IMR-90 (cell line): ENCODE data around the gene MYD88. TPM values are rescaled to one million over a fixed set of nuclear protein-coding genes. Genes with fewer than 3 reads are reported as not detected.

Experiments used
- ATAC-seq: fragments of 200-7000 bp; cut with Tn5 transposase; 2 replicates; pipeline ENCODE4 v1.9.1; 2020; ENCODE audit warnings: low read depth, mild to moderate bottlenecking, moderate library complexity
- BruUV-seq: library from RNA; stranded (reverse); fragments of 400-500 nt; replicated peaks from 2 replicates; lab custom pipeline; 2021; lab: Mats Ljungman, UMichigan
- CTCF ChIA-PET: fragments of 300-600 bp; formaldehyde crosslinking; extraction: SDS; loops from one replicate; lab custom pipeline; 2021; ENCODE audit warnings: antibody characterized with exemption; lab: Yijun Ruan, JAX
- POLR2A ChIA-PET: fragments of 300-600 bp; sonication (Branson Sonifier 250); formaldehyde crosslinking; loops from one replicate; lab custom pipeline; 2022; ENCODE audit warnings: antibody characterized with exemption; ENCODE audit not compliant: unreplicated experiment; lab: Charles Lee
- DNase-seq: peaks from one replicate; pipeline ENCODE4 v3.0.0; 2013
- H2AFZ ChIP-seq: replicated peaks from 2 replicates; pipeline ENCODE3; 2013; ENCODE audit warnings: low read length, mild to moderate bottlenecking; ENCODE audit not compliant: poor library complexity
- H2AK5ac ChIP-seq: 2 replicates; pipeline ENCODE4 v1.6.1; 2013; ENCODE audit warnings: low read depth, low read length, inconsistent platforms
- H2AK9ac ChIP-seq: replicated peaks from 2 replicates; pipeline ENCODE3; 2013; ENCODE audit warnings: mild to moderate bottlenecking, low read depth, low read length, moderate library complexity; ENCODE audit not compliant: poor library complexity
- H2BK120ac ChIP-seq: 2 replicates; pipeline ENCODE4 v1.6.1; 2013; ENCODE audit warnings: low read depth, low read length, inconsistent platforms
- H2BK15ac ChIP-seq: 3 replicates; pipeline ENCODE4 v1.6.1; 2013; ENCODE audit warnings: low read depth, low read length, inconsistent platforms
- H2BK20ac ChIP-seq: 2 replicates; pipeline ENCODE4 v1.6.1; 2013; ENCODE audit warnings: low read depth, mild to moderate bottlenecking, inconsistent platforms, low read length, moderate library complexity
- H2BK5ac ChIP-seq: 2 replicates; pipeline ENCODE4 v1.6.1; 2013; ENCODE audit warnings: mild to moderate bottlenecking, low read depth, low read length, inconsistent platforms; ENCODE audit not compliant: poor library complexity, severe bottlenecking
- H3K14ac ChIP-seq: replicated peaks from 2 replicates; pipeline ENCODE4 v1.6.1; 2013; ENCODE audit warnings: low read depth, low read length, inconsistent platforms
- H3K18ac ChIP-seq: 2 replicates; pipeline ENCODE4 v1.6.1; 2013; ENCODE audit warnings: low read depth, low read length, control low read depth
- H3K23ac ChIP-seq: 2 replicates; pipeline ENCODE4 v1.6.1; 2013; ENCODE audit warnings: low read depth, low read length, inconsistent platforms
- H3K27ac ChIP-seq: 2 replicates; pipeline ENCODE4 v1.5.1; 2013; ENCODE audit warnings: mild to moderate bottlenecking, control low read depth, low read length; ENCODE audit not compliant: insufficient read depth
- H3K27me3 ChIP-seq: 2 replicates; pipeline ENCODE4 v1.6.1; 2013; ENCODE audit warnings: low read length; ENCODE audit not compliant: control insufficient read depth, insufficient read depth
- H3K36me3 ChIP-seq: 2 replicates; pipeline ENCODE4 v1.6.1; 2013; ENCODE audit warnings: low read length, mixed read lengths; ENCODE audit not compliant: control insufficient read depth, insufficient read depth
- H3K4ac ChIP-seq: 2 replicates; pipeline ENCODE4 v1.6.1; 2013; ENCODE audit warnings: low read depth, low read length, inconsistent platforms
- H3K4me1 ChIP-seq: 2 replicates; pipeline ENCODE4 v1.6.1; 2013; ENCODE audit warnings: low read length, mixed read lengths; ENCODE audit not compliant: control insufficient read depth, insufficient read depth
- H3K4me2 ChIP-seq: 2 replicates; pipeline ENCODE4 v1.6.1; 2013; ENCODE audit warnings: low read depth, mild to moderate bottlenecking, control low read depth, low read length, moderate library complexity
- H3K4me3 ChIP-seq: 2 replicates; pipeline ENCODE4 v1.5.1; 2013; ENCODE audit warnings: low read depth, mild to moderate bottlenecking, control low read depth, low read length, moderate library complexity; ENCODE audit not compliant: insufficient read depth
- H3K56ac ChIP-seq: 2 replicates; pipeline ENCODE4 v1.6.1; 2013; ENCODE audit warnings: low read length, inconsistent platforms; ENCODE audit not compliant: insufficient read depth; ENCODE audit errors: extremely low read depth
- H3K79me1 ChIP-seq, 2 experiments: 2 replicates each; pipeline ENCODE4 v1.6.1; 2013; ENCODE audit warnings: low read length in 2 of 2, inconsistent platforms in 1 of 2, low read depth in 1 of 2
- H3K9ac ChIP-seq: 2 replicates; pipeline ENCODE4 v1.6.1; 2013; ENCODE audit warnings: low read depth, low read length, control low read depth
- H3K9me1 ChIP-seq: 2 replicates; pipeline ENCODE4 v1.6.1; 2013; ENCODE audit warnings: low read length, inconsistent platforms; ENCODE audit not compliant: insufficient read depth
- H3K9me3 ChIP-seq: 2 replicates; pipeline ENCODE4 v1.6.1; 2013; ENCODE audit warnings: low read length; ENCODE audit not compliant: control insufficient read depth, insufficient read depth
- H4K20me1 ChIP-seq: 2 replicates; pipeline ENCODE4 v1.6.1; 2013; ENCODE audit warnings: low read length, inconsistent platforms; ENCODE audit not compliant: insufficient read depth
- H4K5ac ChIP-seq: 2 replicates; pipeline ENCODE4 v1.6.1; 2013; ENCODE audit warnings: mild to moderate bottlenecking, low read depth, low read length, control low read depth
- H4K8ac ChIP-seq, 2 experiments: 2 replicates each; pipeline ENCODE4 v1.6.1; 2013; ENCODE audit warnings: low read depth in 2 of 2, low read length in 2 of 2, control low read depth in 1 of 2, inconsistent platforms in 1 of 2
- H4K91ac ChIP-seq: 2 replicates; pipeline ENCODE4 v1.6.1; 2013; ENCODE audit warnings: low read depth, low read length, inconsistent platforms; ENCODE audit not compliant: insufficient read depth
- BHLHE40 ChIP-seq: fragments of 150-350 bp; IDR thresholded peaks from 2 replicates; pipeline ENCODE4 v1.6.1; 2016; ENCODE audit warnings: mild to moderate bottlenecking, low read depth, low read length
- CEBPB ChIP-seq: IDR thresholded peaks from 2 replicates; pipeline ENCODE4 v1.6.1; 2012; ENCODE audit warnings: low read depth, low read length, improper control_type of control experiment
- CTCF ChIP-seq: conservative IDR thresholded peaks from 2 replicates; pipeline ENCODE4 v1.5.1; 2012; ENCODE audit warnings: mild to moderate bottlenecking, low read depth, low read length, improper control_type of control experiment
- ELK1 ChIP-seq: fragments of 150-350 bp; IDR thresholded peaks from 2 replicates; pipeline ENCODE4 v1.6.1; 2016; ENCODE audit warnings: low read depth, mild to moderate bottlenecking, low read length, moderate library complexity, borderline replicate concordance
- MAFK ChIP-seq: IDR thresholded peaks from 2 replicates; pipeline ENCODE4 v1.6.1; 2012; ENCODE audit warnings: low read depth, low read length, improper control_type of control experiment
- MAZ ChIP-seq: IDR thresholded peaks from 2 replicates; pipeline ENCODE4 v1.6.1; 2012; ENCODE audit warnings: low read depth, mild to moderate bottlenecking, low read length, improper control_type of control experiment, moderate library complexity, borderline replicate concordance
- MXI1 ChIP-seq: IDR thresholded peaks from 2 replicates; pipeline ENCODE4 v1.6.1; 2012; ENCODE audit warnings: low read depth, mild to moderate bottlenecking, low read length, moderate library complexity, borderline replicate concordance
- RAD21 ChIP-seq: IDR thresholded peaks from 2 replicates; pipeline ENCODE4 v1.6.1; 2012; ENCODE audit warnings: low read length, improper control_type of control experiment
- RCOR1 ChIP-seq: IDR thresholded peaks from 2 replicates; pipeline ENCODE4 v1.6.1; 2012; ENCODE audit warnings: mild to moderate bottlenecking, low read length, improper control_type of control experiment; ENCODE audit not compliant: insufficient replicate concordance
- RFX5 ChIP-seq: IDR thresholded peaks from 2 replicates; pipeline ENCODE4 v1.8.0; 2012; ENCODE audit warnings: low read depth, mild to moderate bottlenecking, low read length, moderate library complexity
- SMC3 ChIP-seq: fragments of 150-350 bp; IDR thresholded peaks from 2 replicates; pipeline ENCODE4 v1.6.1; 2016; ENCODE audit warnings: low read depth, mild to moderate bottlenecking, antibody characterized with exemption, low read length, moderate library complexity
- USF2 ChIP-seq: fragments of 150-350 bp; IDR thresholded peaks from 2 replicates; pipeline ENCODE4 v1.6.1; 2017; ENCODE audit warnings: mild to moderate bottlenecking, antibody characterized with exemption, low read length, low read depth
- WGBS, 2 experiments: methylation state at CpG; one replicate each; pipeline versions ENCODE4 v1.1.5 to v1.1.7; 2013; ENCODE audit warnings: missing lambda C conversion rate in 2 of 2; ENCODE audit not compliant: insufficient read length in 1 of 2; ENCODE audit errors: extremely low coverage in 2 of 2; 5-methylcytosine and 5-hydroxymethylcytosine counted together
- dilution Hi-C: fragments of 300-500 bp; cut with HindIII; formaldehyde crosslinking; loops from one replicate; pipeline ENCODE4 v1.14.3; 2018; ENCODE audit warnings: low sequenced_read_pairs; ENCODE audit not compliant: unreplicated experiment
- in situ Hi-C: fragments of 300-500 bp; cut with MboI; formaldehyde crosslinking; loops from 3 replicates; pipeline ENCODE4 v1.14.3; 2019; ENCODE audit warnings: low sequenced_read_pairs, inconsistent platforms, mixed read lengths
- intact Hi-C: fragments of 100-400 bp; cut with micrococcal nuclease; formaldehyde crosslinking; loops from 2 replicates; pipeline ENCODE4 v1.10.0; 2022
- polyA plus RNA-seq, 3 experiments: library from polyadenylated mRNA; depleted of rRNA; stranded (reverse); fragments of >200 nt; gene quantifications; 2 replicates each; pipeline ENCODE4 v1.2.3, GENCODE V29; 2012; ENCODE audit warnings: low replicate concordance in 1 of 3
- total RNA-seq: library from RNA; depleted of rRNA; stranded (reverse); fragments of >200 nt; gene quantifications from 2 replicates; pipeline ENCODE4 v1.2.3, GENCODE V29; 2012

Gene MYD88
- total and polyA plus RNA-seq, 2 of the 4 experiments (the other 2 are of a cell fraction) = 9.3 to 39.8 TPM

GRCh38 chr3:38097446-38098375 lies 40.8 kb upstream of the MYD88 start:
- H3K56ac ChIP-seq = no peak overlapping the region
- H3K4me3 ChIP-seq = no peak overlapping the region
- no peak overlapping the region for H3K4me2 ChIP-seq
- no peak overlapping the region for H4K5ac ChIP-seq
- no peak overlapping the region for H3K23ac ChIP-seq
- 83% methylated on average over 4 of the region's 19 CpGs; no CpG with 5 or more reads in 1 of the 2 experiments for WGBS, 2 experiments
- in situ Hi-C loops = no loop called here
- ChIA-PET CTCF (no interaction called here), POLR2A (no interaction called here)
- TF ChIP-seq USF2 (no peak), RAD21 (no peak), RFX5 (no peak), MXI1 (no peak), ELK1 (no peak), MAFK (no peak), CTCF (no peak), BHLHE40 (no peak), MAZ (no peak), SMC3 (no peak), CEBPB (no peak), RCOR1 (no peak)
- H3K4me1 ChIP-seq = no peaks in the 10 kb centered on the region
- H3K27me3 ChIP-seq = peaks cover 67% of the 10 kb centered on the region
- H3K36me3 ChIP-seq = no peaks in the 10 kb centered on the region
- H4K91ac ChIP-seq = no peak overlapping the region
- no peak overlapping the region for H3K27ac ChIP-seq
- no peak overlapping the region for H2BK120ac ChIP-seq
- intact Hi-C loops = no loop called here
- no peaks in the 10 kb centered on the region for H3K79me1 ChIP-seq
- DNase-seq (no peak), ATAC-seq (no peak)
- dilution Hi-C loops = no loop called here
- no peak overlapping the region for H2BK5ac ChIP-seq
- no peak overlapping the region for H3K9ac ChIP-seq
- no peak overlapping the region for H2AK5ac ChIP-seq
- no peak overlapping the region for H3K14ac ChIP-seq
- no peak overlapping the region for H4K8ac ChIP-seq
- H2AFZ ChIP-seq = no peak overlapping the region
- H2BK20ac ChIP-seq = no peak overlapping the region
- H3K9me1 ChIP-seq = no peaks in the 10 kb centered on the region
- no peak overlapping the region for H3K18ac ChIP-seq
- no peaks in the 10 kb centered on the region; the same call in 1 of the 2 replicates for H4K20me1 ChIP-seq
- H2BK15ac ChIP-seq = no peak overlapping the region
- no peak overlapping the region for H3K4ac ChIP-seq
- BruUV-seq = no TSS peak
- no peaks in the 10 kb centered on the region for H3K9me3 ChIP-seq
- H2AK9ac ChIP-seq = no peak overlapping the region
